Kasumi-1 (cell line): ENCODE data around the gene SYPL2.
A peak's percentile ranks its signal among the peaks of the same experiment; 100 is the strongest.
"Not testable (repeated sequence)": the region's sequence is repeated elsewhere in the genome, so short reads cannot be mapped to it uniquely, and the experiment has no call there.

Experiments
- DNase-seq, 2 experiments: peaks; one replicate each; lab custom pipeline; 2025; lab: John Stamatoyannopoulos, UW

SYPL2 gene

GRCh38 chr1:109466452-109467300 is at the start of gene SYPL2:
Gene SYPL2 (plus strand): TSS chr1:109466546. CDS start chr1:109466844, 298 bp downstream.
- DNase-seq = peak in 1 of 2 experiments; percentile 18

GRCh38 chr1:109423498-109423897 is 42.8 kb upstream of the SYPL2 start:
- DNase-seq = no peak

GRCh38 chr1:109425391-109426280 is 40.7 kb upstream of the SYPL2 start:
- peak in 1 of 2 experiments; percentile 62 for DNase-seq

GRCh38 chr1:109426281-109427170 is 39.8 kb upstream of the SYPL2 start, which contains the start of gene PSMA5:
Gene PSMA5 (minus strand): TSS chr1:109426448. CDS start chr1:109426330, 118 bp downstream.
- DNase-seq = peak; percentile 99

GRCh38 chr1:109427171-109427467 is 39.2 kb upstream of the SYPL2 start:
- no peak for DNase-seq

GRCh38 chr1:109432336-109432735 is 34.0 kb upstream of the SYPL2 start:
- no peak for DNase-seq

GRCh38 chr1:109433322-109433721 is 33.0 kb upstream of the SYPL2 start:
- no peak for DNase-seq

GRCh38 chr1:109434484-109434883 is 31.9 kb upstream of the SYPL2 start:
- no peak for DNase-seq

- DNase-seq = no peak
Measured at GRCh38 chr1:109438798-109439297, 27.5 kb upstream of the SYPL2 start.

GRCh38 chr1:109441069-109441468 is 25.3 kb upstream of the SYPL2 start:
- DNase-seq = no peak

GRCh38 chr1:109443476-109443875 is 22.9 kb upstream of the SYPL2 start:
- DNase-seq = no peak

- DNase-seq = no peak
Measured at GRCh38 chr1:109444346-109444745, 22.0 kb upstream of the SYPL2 start.

GRCh38 chr1:109445949-109446695 is 20.2 kb upstream of the SYPL2 start:
- DNase-seq = not testable (repeated sequence)

- DNase-seq = no peak
Measured at GRCh38 chr1:109447524-109447923, 18.8 kb upstream of the SYPL2 start.

- DNase-seq = no peak
Measured at GRCh38 chr1:109454497-109455133, 11.7 kb upstream of the SYPL2 start.

GRCh38 chr1:109457819-109458218 is 8.5 kb upstream of the SYPL2 start:
- DNase-seq = no peak

GRCh38 chr1:109466125-109466451 is 258 bp upstream of the SYPL2 start:
- no peak for DNase-seq

GRCh38 chr1:109467301-109467777 is 993 bp downstream of the SYPL2 start:
- DNase-seq = no peak

- DNase-seq = no peak
Measured at GRCh38 chr1:109468061-109468460, 1.7 kb downstream of the SYPL2 start.

- no peak for DNase-seq
Measured at GRCh38 chr1:109468903-109469302, 2.6 kb downstream of the SYPL2 start.
